VCaP (cell line): ENCODE data around the gene RABGGTA.

ENCODE experiments used
- H3K27ac ChIP-seq: fragments of 450-650 bp; 2 replicates; pipeline ENCODE4 v1.5.1; 2017
- CTCF ChIP-seq: fragments of 450-650 bp; conservative IDR thresholded peaks from 2 replicates; pipeline ENCODE4 v1.5.1; 2017; ENCODE audit warnings: mild to moderate bottlenecking, moderate library complexity

The RABGGTA gene

DNA sequence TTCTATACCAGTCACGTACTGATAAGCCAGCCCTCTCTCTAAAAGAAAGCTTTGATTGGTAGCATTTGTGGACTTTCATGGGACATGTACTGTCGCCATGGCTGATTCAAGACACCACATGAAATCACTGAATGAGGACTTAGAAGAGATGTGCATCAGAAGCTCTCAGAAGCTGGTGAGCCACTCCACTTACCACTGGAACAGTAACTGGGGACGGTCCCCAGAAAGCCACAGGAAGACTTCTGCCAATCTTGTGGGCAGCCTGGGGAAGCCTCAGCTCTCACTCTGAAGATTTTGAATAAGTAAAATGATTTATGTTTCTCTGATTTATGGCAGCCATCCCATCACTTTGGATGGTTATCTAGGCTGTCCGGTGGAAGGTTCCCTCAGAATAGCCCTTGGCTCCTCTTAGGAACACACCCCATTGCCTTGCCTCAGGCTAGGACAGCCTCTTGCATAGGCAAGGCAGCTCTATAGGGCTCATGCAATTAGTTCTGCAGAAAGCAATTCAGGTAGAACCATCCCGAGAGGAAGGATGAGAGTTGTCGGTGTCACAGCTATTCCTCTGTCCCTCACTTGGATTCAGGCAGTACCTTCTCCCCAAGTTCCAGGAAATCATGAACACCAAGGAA, 18.4 kb upstream of the RABGGTA start:
- TF ChIP-seq CTCF: no peak
- H3K27ac ChIP-seq: no peak overlapping the region

- H3K27ac ChIP-seq: no peak overlapping the region
- TF ChIP-seq CTCF: no peak
Measured at GRCh38 chr14:24286996-24287395, 15.6 kb upstream of the RABGGTA start.

DNA sequence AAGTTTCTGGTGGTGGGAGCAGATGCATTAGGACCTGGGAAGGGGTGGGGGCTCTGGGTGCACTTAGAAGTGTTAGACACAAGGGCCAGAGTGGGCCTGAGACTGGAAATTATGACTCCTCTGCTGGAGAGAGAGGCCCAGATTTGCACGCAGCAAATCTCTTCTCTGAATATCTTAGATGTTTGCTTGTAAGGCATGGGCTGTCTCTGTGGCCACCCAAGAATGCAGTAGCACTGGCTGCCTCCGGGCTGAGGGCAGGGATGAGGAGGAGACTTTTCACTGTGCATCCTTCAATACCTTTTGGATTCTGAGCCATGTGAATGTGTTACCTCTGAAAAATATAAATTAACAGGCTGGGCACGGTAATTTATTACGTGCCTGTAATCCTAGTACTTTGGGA, 14.0 kb upstream of the RABGGTA start:
- H3K27ac ChIP-seq: no peak overlapping the region
- TF ChIP-seq CTCF: no peak

GRCh38 chr14:24284501-24285035, 13.2 kb upstream of the RABGGTA start:
- no peak for TF ChIP-seq CTCF
- H3K27ac ChIP-seq: no peak overlapping the region

DNA sequence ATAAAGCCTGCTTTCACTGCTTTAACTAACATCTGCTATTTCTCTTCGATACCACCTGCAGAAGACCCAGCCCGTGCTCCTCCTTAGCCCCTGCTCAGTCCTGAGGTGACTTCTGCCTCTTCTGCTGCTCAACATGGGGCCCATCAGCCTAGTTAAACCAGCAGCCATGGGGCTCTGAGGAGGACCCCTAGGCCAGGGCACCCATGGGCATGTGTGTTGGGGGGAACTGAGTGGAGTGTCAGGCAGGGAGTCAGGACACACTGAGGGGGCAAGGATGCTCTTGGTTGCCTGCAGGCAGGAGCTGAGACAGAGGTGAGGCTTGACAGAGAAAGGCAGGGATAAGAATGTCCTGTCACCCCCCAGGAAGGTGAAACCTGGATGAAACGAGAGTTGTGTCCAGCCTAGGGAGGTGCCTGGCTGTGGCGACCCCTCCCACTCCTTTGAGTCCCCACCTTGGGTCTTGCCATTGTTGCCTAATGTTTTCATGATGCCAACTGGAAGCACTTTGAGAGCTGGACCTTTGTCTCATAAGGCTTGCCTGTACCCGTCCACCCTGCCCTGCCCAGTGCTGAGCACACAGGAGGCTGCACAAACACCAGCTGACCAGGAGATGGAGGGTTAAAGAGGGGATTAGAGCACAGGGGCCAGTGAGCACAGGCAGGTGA, 12.5 kb upstream of the RABGGTA start:
- no peak overlapping the region for H3K27ac ChIP-seq
- TF ChIP-seq CTCF: no peak

DNA sequence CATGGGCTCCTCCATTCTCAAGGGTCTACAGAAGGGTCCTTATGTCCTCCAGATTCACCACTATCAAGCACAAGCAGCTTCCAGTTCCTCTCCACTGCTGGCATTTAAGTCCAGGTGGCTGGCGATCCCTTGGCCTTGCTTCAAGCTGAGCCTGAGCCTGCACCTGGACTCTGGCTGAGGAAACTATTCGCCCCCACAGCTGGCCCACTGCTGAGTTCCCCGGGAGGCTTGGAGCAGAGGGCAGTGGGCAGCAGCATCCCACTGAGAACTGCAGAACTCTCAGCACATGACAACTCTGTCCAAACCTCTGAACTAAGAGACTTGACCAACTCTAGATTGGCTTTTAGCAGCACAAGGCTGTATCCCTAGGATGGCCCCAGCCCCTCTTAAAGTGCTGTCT, 11.3 kb upstream of the RABGGTA start:
- no peak for TF ChIP-seq CTCF
- no peak overlapping the region for H3K27ac ChIP-seq

DNA sequence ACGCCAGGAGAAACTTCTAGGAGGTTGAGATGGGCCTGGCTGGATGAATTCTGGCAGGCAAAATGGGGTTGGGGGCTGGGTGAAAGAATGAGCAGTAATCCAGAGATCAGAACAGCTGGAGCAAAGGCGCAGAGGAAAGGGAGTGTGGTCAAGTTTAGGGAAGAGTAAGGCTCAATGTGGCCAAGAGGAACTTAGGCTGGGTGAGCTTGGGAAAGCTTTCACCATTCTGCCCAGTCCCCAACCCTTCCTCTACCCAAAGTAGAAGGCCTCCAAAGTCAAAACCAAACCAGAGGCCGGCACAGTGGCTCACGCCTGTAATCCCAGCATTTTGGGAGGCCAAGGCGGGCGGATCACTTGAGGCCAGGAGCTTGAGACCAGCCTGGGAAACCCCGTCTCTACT, 10.2 kb upstream of the RABGGTA start:
- no peak overlapping the region for H3K27ac ChIP-seq
- TF ChIP-seq CTCF: no peak
